ENCODE data around the gene PCNX3.

DNA sequence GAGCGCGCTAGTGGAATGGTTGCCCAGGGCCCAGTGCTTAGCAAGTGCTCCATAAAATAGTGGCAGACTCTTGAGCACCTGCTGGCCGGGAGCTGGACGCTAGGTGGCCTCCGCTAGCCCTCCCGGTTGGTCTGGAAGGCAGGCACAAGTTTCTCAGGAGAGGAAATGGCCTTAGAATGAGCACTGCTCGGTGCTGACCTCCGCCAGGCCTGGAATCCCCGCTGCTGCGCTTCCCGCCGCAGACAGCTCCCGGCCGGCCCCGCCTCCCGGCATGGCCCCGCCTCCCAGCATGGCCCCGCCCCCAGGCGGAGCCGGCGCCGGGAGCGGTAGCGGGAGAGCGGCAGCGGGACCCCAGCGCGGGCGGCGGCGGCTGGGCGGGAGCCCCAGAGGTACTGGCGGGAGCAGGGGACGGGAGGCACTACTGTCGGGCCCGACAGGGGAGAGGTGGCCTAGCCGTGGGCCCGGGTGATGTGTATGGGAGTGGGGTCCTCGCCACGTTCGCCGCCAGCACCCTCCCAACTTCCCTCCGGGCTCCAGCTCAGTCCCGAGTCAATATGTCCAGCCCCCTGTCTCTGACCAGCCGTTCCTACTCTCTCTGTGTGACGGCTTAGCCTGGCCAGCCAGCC is 22.3 kb downstream of the PCNX3 start, which contains the start of gene SIPA1:
- TF ChIP-seq POLR2A (IDR thresholded peaks at IDR 0.05; ENCODE audit: low read depth, low read length) (no peak; the same call in 1 of the 2 replicates), MXI1 (IDR thresholded peaks at IDR 0.05; ENCODE audit: borderline replicate concordance, low read depth, low read length) (peak; percentile 56; the same call in 1 of the 2 replicates)
- TF ChIP-seq, protein P1, sequence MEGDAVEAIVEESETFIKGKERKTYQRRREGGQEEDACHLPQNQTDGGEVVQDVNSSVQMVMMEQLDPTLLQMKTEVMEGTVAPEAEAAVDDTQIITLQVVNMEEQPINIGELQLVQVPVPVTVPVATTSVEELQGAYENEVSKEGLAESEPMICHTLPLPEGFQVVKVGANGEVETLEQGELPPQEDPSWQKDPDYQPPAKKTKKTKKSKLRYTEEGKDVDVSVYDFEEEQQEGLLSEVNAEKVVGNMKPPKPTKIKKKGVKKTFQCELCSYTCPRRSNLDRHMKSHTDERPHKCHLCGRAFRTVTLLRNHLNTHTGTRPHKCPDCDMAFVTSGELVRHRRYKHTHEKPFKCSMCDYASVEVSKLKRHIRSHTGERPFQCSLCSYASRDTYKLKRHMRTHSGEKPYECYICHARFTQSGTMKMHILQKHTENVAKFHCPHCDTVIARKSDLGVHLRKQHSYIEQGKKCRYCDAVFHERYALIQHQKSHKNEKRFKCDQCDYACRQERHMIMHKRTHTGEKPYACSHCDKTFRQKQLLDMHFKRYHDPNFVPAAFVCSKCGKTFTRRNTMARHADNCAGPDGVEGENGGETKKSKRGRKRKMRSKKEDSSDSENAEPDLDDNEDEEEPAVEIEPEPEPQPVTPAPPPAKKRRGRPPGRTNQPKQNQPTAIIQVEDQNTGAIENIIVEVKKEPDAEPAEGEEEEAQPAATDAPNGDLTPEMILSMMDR (conservative IDR thresholded peaks at IDR 0.05; ENCODE audit: low read depth, low read length) = peak; percentile 65
- TF ChIP-seq, protein P2, sequence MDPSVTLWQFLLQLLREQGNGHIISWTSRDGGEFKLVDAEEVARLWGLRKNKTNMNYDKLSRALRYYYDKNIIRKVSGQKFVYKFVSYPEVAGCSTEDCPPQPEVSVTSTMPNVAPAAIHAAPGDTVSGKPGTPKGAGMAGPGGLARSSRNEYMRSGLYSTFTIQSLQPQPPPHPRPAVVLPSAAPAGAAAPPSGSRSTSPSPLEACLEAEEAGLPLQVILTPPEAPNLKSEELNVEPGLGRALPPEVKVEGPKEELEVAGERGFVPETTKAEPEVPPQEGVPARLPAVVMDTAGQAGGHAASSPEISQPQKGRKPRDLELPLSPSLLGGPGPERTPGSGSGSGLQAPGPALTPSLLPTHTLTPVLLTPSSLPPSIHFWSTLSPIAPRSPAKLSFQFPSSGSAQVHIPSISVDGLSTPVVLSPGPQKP (IDR thresholded peaks at IDR 0.05; ENCODE audit: borderline replicate concordance, low read depth, low read length) = no peak
